Ovary (tissue), 3 donors: Measurements from ENCODE around the gene CACNA1C.

ENCODE experiments used
- EP300 ChIP-seq: sonication (generic); formaldehyde crosslinking; IDR thresholded peaks from one replicate; pipeline ENCODE4 v1.6.1; 2017; ENCODE audit warnings: antibody characterized with exemption
- POLR2A ChIP-seq: fragments of 450-650 bp; IDR thresholded peaks from one replicate; pipeline ENCODE4 v1.6.1; 2017; ENCODE audit warnings: antibody characterized with exemption, mild to moderate bottlenecking, moderate library complexity
- TF ChIP-seq, protein P1 (sequence below), 3 donors: fragments of 450-650 bp in 2 of 3; fragments of 200-600 bp in 1 of 3; IDR thresholded peaks; one replicate each; pipeline versions ENCODE4 v1.5.1 to v1.8.0; 2016 to 2022; ENCODE audit warnings: antibody characterized with exemption in 3 of 3, mild to moderate bottlenecking in 1 of 3
- donor health status: DM: no; HTN: no; CAD: no.

DNA sequence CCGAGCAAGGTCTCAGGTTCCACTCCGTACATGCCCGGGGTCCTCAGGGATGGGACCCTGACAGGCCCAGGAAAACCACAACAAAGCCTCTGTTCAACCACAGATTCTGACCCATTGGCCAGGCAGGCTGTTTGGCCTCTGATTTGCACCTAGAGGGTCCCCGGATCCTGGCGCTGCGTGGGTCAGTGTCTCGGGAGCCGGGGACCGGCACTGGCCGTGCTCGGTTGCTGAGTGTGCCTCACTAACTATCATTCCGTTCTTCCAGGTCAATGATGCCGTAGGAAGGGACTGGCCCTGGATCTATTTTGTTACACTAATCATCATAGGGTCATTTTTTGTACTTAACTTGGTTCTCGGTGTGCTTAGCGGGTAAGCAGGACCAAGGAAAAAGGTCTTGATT lies 451.8 kb downstream of the CACNA1C start:
- TF ChIP-seq POLR2A (no peak), EP300 (no peak)
- TF ChIP-seq, protein P1, sequence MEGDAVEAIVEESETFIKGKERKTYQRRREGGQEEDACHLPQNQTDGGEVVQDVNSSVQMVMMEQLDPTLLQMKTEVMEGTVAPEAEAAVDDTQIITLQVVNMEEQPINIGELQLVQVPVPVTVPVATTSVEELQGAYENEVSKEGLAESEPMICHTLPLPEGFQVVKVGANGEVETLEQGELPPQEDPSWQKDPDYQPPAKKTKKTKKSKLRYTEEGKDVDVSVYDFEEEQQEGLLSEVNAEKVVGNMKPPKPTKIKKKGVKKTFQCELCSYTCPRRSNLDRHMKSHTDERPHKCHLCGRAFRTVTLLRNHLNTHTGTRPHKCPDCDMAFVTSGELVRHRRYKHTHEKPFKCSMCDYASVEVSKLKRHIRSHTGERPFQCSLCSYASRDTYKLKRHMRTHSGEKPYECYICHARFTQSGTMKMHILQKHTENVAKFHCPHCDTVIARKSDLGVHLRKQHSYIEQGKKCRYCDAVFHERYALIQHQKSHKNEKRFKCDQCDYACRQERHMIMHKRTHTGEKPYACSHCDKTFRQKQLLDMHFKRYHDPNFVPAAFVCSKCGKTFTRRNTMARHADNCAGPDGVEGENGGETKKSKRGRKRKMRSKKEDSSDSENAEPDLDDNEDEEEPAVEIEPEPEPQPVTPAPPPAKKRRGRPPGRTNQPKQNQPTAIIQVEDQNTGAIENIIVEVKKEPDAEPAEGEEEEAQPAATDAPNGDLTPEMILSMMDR (IDR thresholded peaks at IDR 0.05), result no peak
